Measurements from ENCODE around the gene HLA-DQA2.

DNA sequence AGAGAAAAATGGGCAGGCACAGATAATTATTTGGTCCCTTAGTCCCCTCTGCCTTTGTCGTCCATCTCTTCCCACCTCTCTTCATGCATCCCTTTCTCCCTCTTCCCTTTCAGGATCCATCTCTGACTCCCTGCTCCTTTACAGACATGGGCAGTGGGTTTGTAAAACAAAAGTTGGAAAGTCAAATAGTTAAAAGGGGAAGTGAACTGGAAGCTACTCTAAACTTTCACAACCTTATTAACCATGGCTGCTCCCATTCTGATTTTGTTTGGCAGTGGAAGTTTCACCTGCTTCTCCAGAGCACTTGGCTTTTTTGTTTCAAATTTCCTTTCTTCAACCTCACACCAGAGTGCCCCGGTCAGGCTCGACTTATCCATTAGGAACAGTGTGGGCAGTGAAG, 1.2 kb downstream of the HLA-DQA2 start:
- TF ChIP-seq, protein P1, sequence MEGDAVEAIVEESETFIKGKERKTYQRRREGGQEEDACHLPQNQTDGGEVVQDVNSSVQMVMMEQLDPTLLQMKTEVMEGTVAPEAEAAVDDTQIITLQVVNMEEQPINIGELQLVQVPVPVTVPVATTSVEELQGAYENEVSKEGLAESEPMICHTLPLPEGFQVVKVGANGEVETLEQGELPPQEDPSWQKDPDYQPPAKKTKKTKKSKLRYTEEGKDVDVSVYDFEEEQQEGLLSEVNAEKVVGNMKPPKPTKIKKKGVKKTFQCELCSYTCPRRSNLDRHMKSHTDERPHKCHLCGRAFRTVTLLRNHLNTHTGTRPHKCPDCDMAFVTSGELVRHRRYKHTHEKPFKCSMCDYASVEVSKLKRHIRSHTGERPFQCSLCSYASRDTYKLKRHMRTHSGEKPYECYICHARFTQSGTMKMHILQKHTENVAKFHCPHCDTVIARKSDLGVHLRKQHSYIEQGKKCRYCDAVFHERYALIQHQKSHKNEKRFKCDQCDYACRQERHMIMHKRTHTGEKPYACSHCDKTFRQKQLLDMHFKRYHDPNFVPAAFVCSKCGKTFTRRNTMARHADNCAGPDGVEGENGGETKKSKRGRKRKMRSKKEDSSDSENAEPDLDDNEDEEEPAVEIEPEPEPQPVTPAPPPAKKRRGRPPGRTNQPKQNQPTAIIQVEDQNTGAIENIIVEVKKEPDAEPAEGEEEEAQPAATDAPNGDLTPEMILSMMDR (conservative IDR thresholded peaks at IDR 0.05): no peak
- no peak for TF ChIP-seq ZFX (IDR thresholded peaks at IDR 0.05)

Data from C4-2B (cell line).